HFF-Myc (cell line): ENCODE measurements around the gene POU3F3.

Source experiments
- DNase-seq: peaks from one replicate; pipeline ENCODE4 v3.0.0-alpha.2; 2011; ENCODE audit warnings: low read depth; ENCODE audit errors: extremely low read depth
- H3K4me3 ChIP-seq: replicated peaks from 2 replicates; pipeline ENCODE4 v1.5.1; 2011; ENCODE audit warnings: low read depth, mild to moderate bottlenecking, control low read depth, low read length
- TF ChIP-seq, protein P1 (sequence below): IDR thresholded peaks from 2 replicates; pipeline ENCODE4 v1.5.1; 2012; ENCODE audit warnings: mild to moderate bottlenecking, low read depth, low read length, control low read depth; ENCODE audit errors: missing control alignments

The POU3F3 gene

DNA sequence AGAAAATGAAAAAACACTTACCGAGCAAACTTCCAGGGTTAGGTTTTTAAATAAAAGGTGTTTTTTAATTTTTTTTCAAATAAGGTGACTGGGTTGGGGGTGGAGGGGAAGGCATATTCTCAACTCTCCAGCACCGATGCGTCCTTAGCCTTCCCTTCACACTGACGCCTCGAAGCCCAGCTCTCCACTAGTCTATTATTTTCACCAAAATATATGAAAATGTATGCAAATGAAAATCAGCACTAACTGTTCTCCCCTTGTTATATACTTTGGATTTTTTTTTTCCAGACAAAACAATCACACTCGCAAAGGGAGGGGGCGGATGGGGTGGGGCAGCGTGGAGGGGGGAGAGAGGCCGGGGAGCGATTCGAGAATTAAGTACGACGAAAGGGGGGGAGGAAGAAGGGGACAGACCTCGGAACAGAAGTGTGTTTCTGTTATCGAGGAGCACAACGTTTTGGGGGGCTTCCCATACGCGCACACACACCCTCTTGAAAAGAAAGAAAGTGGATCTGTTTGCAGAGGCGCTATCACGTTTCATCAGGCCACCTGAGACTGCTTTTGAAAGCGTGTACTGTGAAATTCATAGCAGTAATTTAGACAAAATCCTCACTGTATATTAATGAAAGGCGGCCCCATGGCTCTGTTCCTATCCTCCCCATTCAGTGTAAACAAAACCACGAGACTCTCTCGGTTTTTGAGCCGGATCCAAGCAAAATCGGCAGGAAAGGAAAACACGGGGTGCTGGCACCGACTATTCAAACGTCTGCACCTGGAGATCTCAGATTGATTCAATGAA lies 2.4 kb upstream of the POU3F3 start:
- H3K4me3 ChIP-seq = no peak overlapping the region
- TF ChIP-seq, protein P1, sequence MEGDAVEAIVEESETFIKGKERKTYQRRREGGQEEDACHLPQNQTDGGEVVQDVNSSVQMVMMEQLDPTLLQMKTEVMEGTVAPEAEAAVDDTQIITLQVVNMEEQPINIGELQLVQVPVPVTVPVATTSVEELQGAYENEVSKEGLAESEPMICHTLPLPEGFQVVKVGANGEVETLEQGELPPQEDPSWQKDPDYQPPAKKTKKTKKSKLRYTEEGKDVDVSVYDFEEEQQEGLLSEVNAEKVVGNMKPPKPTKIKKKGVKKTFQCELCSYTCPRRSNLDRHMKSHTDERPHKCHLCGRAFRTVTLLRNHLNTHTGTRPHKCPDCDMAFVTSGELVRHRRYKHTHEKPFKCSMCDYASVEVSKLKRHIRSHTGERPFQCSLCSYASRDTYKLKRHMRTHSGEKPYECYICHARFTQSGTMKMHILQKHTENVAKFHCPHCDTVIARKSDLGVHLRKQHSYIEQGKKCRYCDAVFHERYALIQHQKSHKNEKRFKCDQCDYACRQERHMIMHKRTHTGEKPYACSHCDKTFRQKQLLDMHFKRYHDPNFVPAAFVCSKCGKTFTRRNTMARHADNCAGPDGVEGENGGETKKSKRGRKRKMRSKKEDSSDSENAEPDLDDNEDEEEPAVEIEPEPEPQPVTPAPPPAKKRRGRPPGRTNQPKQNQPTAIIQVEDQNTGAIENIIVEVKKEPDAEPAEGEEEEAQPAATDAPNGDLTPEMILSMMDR = no peak

DNA sequence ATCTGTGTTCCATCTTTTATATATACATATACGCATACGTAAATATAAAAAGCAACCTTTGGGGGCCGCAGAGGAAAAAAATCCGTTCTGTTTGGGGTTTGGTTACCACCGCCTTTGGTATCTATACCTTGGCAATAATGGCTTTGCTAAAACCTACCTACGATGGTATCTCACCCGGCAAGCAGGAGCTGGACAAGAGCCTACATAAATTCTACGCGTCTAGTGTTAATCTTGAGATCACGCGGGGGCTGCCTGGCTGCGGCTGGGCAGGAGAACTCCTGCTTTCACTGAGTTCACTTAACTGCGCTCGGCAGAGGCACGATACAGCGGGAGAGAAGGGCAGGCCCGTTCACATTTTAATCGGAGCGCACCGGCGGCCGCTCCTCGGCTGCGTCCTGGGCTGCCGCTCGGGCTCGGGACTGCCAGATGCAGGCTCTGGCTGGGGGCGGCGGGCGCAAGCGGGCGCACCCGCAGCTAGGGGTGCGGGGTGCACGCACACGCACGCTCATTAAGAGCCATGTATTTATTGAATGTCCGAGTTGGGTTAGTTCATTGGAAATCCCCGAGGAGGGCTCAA lies 1.7 kb upstream of the POU3F3 start:
- H3K4me3 ChIP-seq = no peak overlapping the region
- DNase-seq = no peak

More for the DNA sequence above, 2.4 kb upstream of the POU3F3 start:
- DNase-seq = no peak

DNA sequence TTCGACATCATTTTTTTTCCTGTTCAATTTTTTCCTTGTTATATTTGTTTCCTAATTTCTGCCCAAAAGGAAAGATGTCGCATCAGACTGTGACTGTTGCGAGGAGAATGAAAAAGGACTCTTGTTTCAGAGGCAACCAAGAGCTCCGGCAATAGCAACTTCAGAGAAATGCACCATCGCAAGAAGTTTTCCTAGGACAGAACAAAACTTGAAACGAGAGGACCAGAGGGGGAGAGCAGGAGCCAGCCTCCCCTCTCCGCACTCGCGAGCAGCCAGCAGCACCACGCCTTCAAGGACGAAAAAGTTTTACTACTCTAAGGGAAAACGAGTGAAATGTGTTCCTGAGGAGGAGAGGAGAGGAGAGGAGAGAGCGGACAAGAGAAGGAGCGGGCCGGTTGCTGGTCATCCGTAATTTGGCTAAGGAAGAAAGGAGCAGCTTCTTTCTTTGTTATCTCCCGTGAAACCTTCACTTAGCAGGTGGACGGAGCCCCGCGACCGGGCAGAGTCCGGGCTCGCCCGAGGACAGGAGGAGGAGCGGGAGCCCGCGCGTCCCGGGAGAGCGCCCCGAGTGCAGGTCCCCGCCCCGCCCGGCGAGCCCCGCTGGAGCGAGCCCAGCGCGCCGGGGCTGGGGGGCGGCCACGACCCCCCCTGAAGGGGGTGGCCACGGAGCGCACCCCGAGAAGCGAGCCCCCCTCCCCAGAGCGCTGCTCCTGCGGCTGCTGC lies 744 bp downstream of the POU3F3 start:
- no peak overlapping the region for H3K4me3 ChIP-seq

More for the DNA sequence above, 1.7 kb upstream of the POU3F3 start:
- TF ChIP-seq, protein P1 = no peak

DNA sequence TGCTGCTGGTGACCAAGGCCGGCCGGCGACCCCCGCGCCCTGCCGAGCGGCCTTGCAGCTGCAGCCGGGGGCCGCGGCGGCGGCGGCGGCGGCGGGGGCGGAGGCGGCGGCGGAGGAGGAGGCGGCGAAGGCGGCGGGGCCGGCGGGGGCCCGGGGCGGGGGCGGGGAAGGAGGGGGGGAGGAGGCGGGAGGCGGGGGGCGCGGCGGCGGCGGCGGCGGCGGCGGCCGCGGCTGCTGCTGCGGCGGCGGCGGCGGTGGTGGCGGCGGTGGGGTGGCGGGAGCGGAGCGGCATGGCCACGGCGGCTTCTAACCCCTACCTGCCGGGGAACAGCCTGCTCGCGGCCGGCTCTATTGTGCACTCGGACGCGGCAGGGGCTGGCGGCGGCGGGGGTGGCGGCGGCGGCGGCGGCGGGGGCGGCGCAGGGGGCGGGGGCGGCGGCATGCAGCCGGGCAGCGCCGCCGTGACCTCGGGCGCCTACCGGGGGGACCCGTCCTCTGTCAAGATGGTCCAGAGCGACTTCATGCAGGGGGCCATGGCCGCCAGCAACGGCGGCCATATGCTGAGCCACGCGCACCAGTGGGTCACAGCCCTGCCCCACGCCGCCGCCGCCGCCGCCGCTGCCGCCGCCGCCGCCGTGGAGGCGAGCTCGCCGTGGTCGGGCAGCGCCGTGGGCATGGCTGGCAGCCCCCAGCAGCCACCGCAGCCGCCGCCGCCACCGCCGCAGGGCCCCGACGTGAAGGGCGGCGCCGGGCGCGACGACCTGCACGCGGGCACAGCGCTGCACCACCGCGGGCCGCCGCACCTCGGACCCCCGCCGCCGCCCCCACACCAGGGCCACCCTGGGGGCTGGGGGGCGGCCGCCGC lies 1.5 kb downstream of the POU3F3 start:
- no peak overlapping the region for H3K4me3 ChIP-seq
- TF ChIP-seq, protein P1 = no peak
- no peak for DNase-seq

More for the DNA sequence above, 744 bp downstream of the POU3F3 start:
- TF ChIP-seq, protein P1 = no peak
- no peak for DNase-seq

DNA sequence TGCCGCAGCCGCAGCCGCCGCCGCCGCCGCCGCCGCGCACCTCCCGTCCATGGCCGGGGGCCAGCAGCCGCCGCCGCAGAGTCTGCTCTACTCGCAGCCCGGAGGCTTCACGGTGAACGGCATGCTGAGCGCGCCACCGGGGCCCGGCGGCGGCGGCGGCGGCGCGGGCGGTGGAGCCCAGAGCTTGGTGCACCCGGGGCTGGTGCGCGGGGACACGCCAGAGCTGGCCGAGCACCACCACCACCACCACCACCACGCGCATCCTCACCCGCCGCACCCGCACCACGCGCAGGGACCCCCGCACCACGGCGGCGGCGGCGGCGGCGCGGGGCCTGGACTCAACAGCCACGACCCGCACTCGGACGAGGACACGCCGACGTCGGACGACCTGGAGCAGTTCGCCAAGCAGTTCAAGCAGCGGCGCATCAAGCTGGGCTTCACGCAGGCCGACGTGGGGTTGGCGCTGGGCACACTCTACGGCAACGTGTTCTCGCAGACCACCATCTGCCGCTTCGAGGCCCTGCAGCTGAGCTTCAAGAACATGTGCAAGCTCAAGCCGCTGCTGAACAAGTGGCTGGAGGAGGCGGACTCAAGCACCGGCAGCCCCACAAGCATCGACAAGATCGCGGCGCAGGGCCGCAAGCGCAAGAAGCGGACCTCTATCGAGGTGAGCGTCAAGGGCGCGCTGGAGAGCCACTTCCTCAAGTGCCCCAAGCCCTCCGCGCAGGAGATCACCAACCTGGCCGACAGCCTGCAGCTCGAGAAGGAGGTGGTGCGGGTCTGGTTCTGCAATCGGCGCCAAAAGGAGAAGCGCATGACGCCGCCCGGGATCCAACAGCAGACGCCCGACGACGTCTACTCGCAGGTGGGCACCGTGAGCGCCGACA lies 2.4 kb downstream of the POU3F3 start:
- TF ChIP-seq, protein P1 = no peak
- DNase-seq = no peak
- no peak overlapping the region for H3K4me3 ChIP-seq
